Hepatocyte (in vitro differentiated cells): ENCODE data around the gene TESK2.

Experiments used
- CTCF ChIP-seq: fragments of 200-600 bp; sonication (generic); IDR thresholded peaks from 2 replicates; pipeline ENCODE4 v1.5.1; 2016; ENCODE audit warnings: antibody characterized with exemption, mild to moderate bottlenecking; ENCODE audit not compliant: poor library complexity
- EZH2 ChIP-seq: fragments of 200-600 bp; sonication (generic); IDR thresholded peaks from 2 replicates; pipeline ENCODE4 v1.6.1; 2016; ENCODE audit warnings: antibody characterized with exemption, mild to moderate bottlenecking, borderline replicate concordance
- EZH2phosphoT487 ChIP-seq: fragments of 200-600 bp; sonication (generic); IDR thresholded peaks from one replicate; pipeline ENCODE4 v1.6.1; 2018; ENCODE audit warnings: antibody characterized with exemption, mild to moderate bottlenecking, low read depth, moderate library complexity; ENCODE audit not compliant: unreplicated experiment, severe bottlenecking

GRCh38 chr1:45329445-45329844 is 161.5 kb downstream of the TESK2 start:
- TF ChIP-seq CTCF (no peak), EZH2phosphoT487 (no peak), EZH2 (no peak)
